GM12891 (cell line): ENCODE data around the gene BSND.

Experiments
- POLR2A ChIP-seq: IDR thresholded peaks from 2 replicates; pipeline ENCODE4 v1.6.1; 2011; ENCODE audit warnings: low read depth, low read length, control low read depth
- POLR2AphosphoS5 ChIP-seq: IDR thresholded peaks from 2 replicates; pipeline ENCODE4 v1.6.1; 2011; ENCODE audit warnings: low read depth, low read length, control low read depth

DNA sequence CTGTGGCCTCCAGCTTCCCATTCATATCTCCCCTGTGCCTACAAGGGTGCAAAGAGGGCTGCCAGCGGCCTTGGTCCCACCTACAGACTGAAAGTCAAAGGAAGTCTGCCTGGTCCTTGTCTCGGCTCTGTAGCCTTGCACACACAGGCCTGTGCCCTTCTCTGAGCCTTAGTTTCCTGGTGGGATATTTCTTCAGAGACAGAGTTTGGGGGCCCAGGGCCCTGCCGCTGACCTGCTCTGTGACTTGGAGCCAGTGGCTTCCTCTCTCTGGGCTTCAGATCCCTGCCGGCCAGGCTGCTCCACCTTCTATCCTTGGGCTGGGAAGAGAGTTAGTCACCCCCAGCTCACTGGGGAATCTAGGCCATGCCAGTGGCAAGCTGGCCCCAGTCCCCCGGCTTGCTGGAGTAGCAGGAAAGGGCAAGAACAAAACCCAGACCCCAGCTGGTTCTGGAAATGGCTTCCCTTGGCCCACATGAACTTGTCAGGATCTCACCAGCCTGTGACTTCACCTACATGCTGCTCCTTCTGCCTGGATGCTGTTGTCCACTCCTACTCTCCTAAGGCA is 19.3 kb upstream of the BSND start:
- TF ChIP-seq POLR2A (no peak), POLR2AphosphoS5 (no peak)
